ENCODE results near the gene ISM1.

ISM1 gene

GRCh38 chr20:13318871-13319521, 97.9 kb downstream of the ISM1 start:
- DNase-seq, result no peak

GRCh38 chr20:13320702-13321101, 99.6 kb downstream of the ISM1 start:
- DNase-seq, result no peak

- DNase-seq, result no peak
Observed at GRCh38 chr20:13321416-13321815, 100.3 kb downstream of the ISM1 start.

GRCh38 chr20:13322198-13322597, 101.1 kb downstream of the ISM1 start:
- no peak for DNase-seq

GRCh38 chr20:13322621-13323020, 101.5 kb downstream of the ISM1 start:
- DNase-seq, result no peak

- DNase-seq, result no peak
Observed at GRCh38 chr20:13325033-13325432, 104.0 kb downstream of the ISM1 start.

- no peak for DNase-seq
Observed at GRCh38 chr20:13325796-13326340, 104.8 kb downstream of the ISM1 start.

- no peak for DNase-seq
Observed at GRCh38 chr20:13331536-13331935, 110.5 kb downstream of the ISM1 start.

- DNase-seq, result no peak
Observed at GRCh38 chr20:13333036-13333435, 112.0 kb downstream of the ISM1 start.

- DNase-seq, result no peak
Observed at GRCh38 chr20:13333793-13334192, 112.7 kb downstream of the ISM1 start.

GRCh38 chr20:13336308-13337089, 115.4 kb downstream of the ISM1 start:
- no peak for DNase-seq

GRCh38 chr20:13337090-13337784, 116.2 kb downstream of the ISM1 start:
- no peak for DNase-seq

- DNase-seq, result no peak
Observed at GRCh38 chr20:13338097-13338661, 117.1 kb downstream of the ISM1 start.

- no peak for DNase-seq
Observed at GRCh38 chr20:13338999-13339411, 117.9 kb downstream of the ISM1 start.

- DNase-seq, result no peak
Observed at GRCh38 chr20:13340088-13340487, 119.0 kb downstream of the ISM1 start.

GRCh38 chr20:13341737-13342393, 120.8 kb downstream of the ISM1 start:
- DNase-seq, result peak; percentile 6

- DNase-seq, result no peak
Observed at GRCh38 chr20:13342469-13343242, 121.6 kb downstream of the ISM1 start.

- DNase-seq, result no peak
Observed at GRCh38 chr20:13344671-13345070, 123.6 kb downstream of the ISM1 start.

- DNase-seq, result no peak
Observed at GRCh38 chr20:13348311-13349234, 127.5 kb downstream of the ISM1 start.

- no peak for DNase-seq
Observed at GRCh38 chr20:13349235-13349604, 128.1 kb downstream of the ISM1 start.

Data from activated CD4-positive, alpha-beta T cell treated with anti-CD3 and anti-CD28 coated beads, Interleukin-2, amount 50 U/mL, for 16 hours (primary cell).